Endothelial cell of umbilical vein (primary cell): ENCODE data around the gene CLIP4. TPM values are rescaled to one million over a fixed set of nuclear protein-coding genes. Genes with fewer than 3 reads are reported as not detected.

Experiments
- BruUV-seq: library from RNA; stranded (reverse); fragments of 400-500 nt; replicated peaks from 2 replicates; lab custom pipeline; 2021; lab: Mats Ljungman, UMichigan
- CTCF ChIA-PET: fragments of 300-600, 350-600 bp; sonication (Branson Sonifier 250); formaldehyde crosslinking; loops from one replicate; lab custom pipeline; 2021; ENCODE audit warnings: antibody characterized with exemption, inconsistent platforms; lab: Charles Lee
- POLR2A ChIA-PET: fragments of 300-600, 350-600 bp; sonication (Branson Sonifier 250); formaldehyde crosslinking; loops from one replicate; lab custom pipeline; 2021; ENCODE audit warnings: antibody characterized with exemption, inconsistent platforms; lab: Charles Lee
- DNase-seq: peaks from one replicate; pipeline ENCODE4 v3.0.0-alpha.2; 2011; ENCODE audit warnings: low read depth, low spot score
- FAIRE-seq: peaks from 2 replicates; lab custom pipeline; 2011; peaks lifted over from hg19 to GRCh38; lab: Jason Lieb, UNC
- H2AFZ ChIP-seq: 2 replicates; pipeline ENCODE4 v1.6.0; 2012; ENCODE audit warnings: low read depth, low read length, control low read depth, inconsistent platforms
- H3K27ac ChIP-seq: 2 replicates; pipeline ENCODE4 v1.5.1; 2011; ENCODE audit warnings: low read depth, mild to moderate bottlenecking, control low read depth, low read length, moderate library complexity; ENCODE audit not compliant: insufficient read depth
- H3K27me3 ChIP-seq, 2 experiments: 2 replicates each; pipeline versions ENCODE4 v1.6.0 to v1.6.1; 2011; ENCODE audit warnings: low read length in 2 of 2, mixed read lengths in 1 of 2; ENCODE audit not compliant: control insufficient read depth in 2 of 2, insufficient read depth in 2 of 2
- H3K36me3 ChIP-seq, 2 experiments: 2 replicates in 1 of 2; 3 replicates in 1 of 2; pipeline ENCODE4 v1.5.1; 2011; ENCODE audit warnings: low read length in 2 of 2, mild to moderate bottlenecking in 1 of 2, moderate library complexity in 1 of 2; ENCODE audit not compliant: control insufficient read depth in 2 of 2, insufficient read depth in 2 of 2; ENCODE audit errors: extremely low read depth in 1 of 2
- H3K4me1 ChIP-seq: 3 replicates; pipeline ENCODE4 v1.5.1; 2011; ENCODE audit warnings: mild to moderate bottlenecking, low read length; ENCODE audit not compliant: control insufficient read depth, insufficient read depth; ENCODE audit errors: extremely low read depth
- H3K4me2 ChIP-seq: 2 replicates; pipeline ENCODE4 v1.6.1; 2011; ENCODE audit warnings: low read length, control low read depth, mixed read lengths; ENCODE audit not compliant: insufficient read depth
- H3K4me3 ChIP-seq, 3 experiments: fragments of 200-600 bp in 1 of 3; sonication (generic), shearing (Covaris generic) in 1 of 3; replicated peaks in 1 of 3; 2 replicates each; pipeline ENCODE4 v1.5.1; 2011 to 2016; ENCODE audit warnings: control low read depth in 3 of 3, low read length in 3 of 3, mild to moderate bottlenecking in 2 of 3, inconsistent platforms in 1 of 3, low read depth in 1 of 3, moderate library complexity in 1 of 3; ENCODE audit not compliant: insufficient read depth in 1 of 3
- H3K79me2 ChIP-seq: 2 replicates; pipeline ENCODE4 v1.6.0; 2012; ENCODE audit warnings: low read length, inconsistent platforms; ENCODE audit not compliant: control insufficient read depth, insufficient read depth
- H3K9ac ChIP-seq: replicated peaks from 2 replicates; pipeline ENCODE3; 2011; ENCODE audit warnings: low read length, control low read depth; ENCODE audit not compliant: insufficient read depth; ENCODE audit errors: extremely low read depth
- H3K9me1 ChIP-seq: replicated peaks from 3 replicates; pipeline ENCODE4 v1.6.0; 2011; ENCODE audit warnings: mild to moderate bottlenecking, low read length; ENCODE audit not compliant: control insufficient read depth, insufficient read depth; ENCODE audit errors: extremely low read depth
- H3K9me3 ChIP-seq: replicated peaks from 2 replicates; pipeline ENCODE4 v1.5.1; 2012; ENCODE audit warnings: low read length, inconsistent platforms; ENCODE audit not compliant: control insufficient read depth, insufficient read depth
- H4K20me1 ChIP-seq: replicated peaks from 2 replicates; pipeline ENCODE3; 2011; ENCODE audit warnings: mild to moderate bottlenecking, low read length; ENCODE audit not compliant: control insufficient read depth, insufficient read depth; ENCODE audit errors: extremely low read depth
- CTCF ChIP-seq, 2 donors: IDR thresholded peaks; 1 replicate in 1 of 2; 2 replicates in 1 of 2; pipeline ENCODE4 v1.5.1; 2011; ENCODE audit warnings: low read length in 2 of 2, mild to moderate bottlenecking in 2 of 2, moderate library complexity in 2 of 2, control low read depth in 1 of 2, inconsistent platforms in 1 of 2, low read depth in 1 of 2; ENCODE audit not compliant: insufficient read depth in 1 of 2; ENCODE audit errors: extremely low read depth in 1 of 2
- EZH2 ChIP-seq: IDR thresholded peaks from 2 replicates; pipeline ENCODE4 v1.6.1; 2012; ENCODE audit warnings: borderline replicate concordance, low read depth, mild to moderate bottlenecking, moderate library complexity, low read length, inconsistent platforms; ENCODE audit not compliant: severe bottlenecking
- FOS ChIP-seq: IDR thresholded peaks from 2 replicates; pipeline ENCODE4 v1.6.1; 2011; ENCODE audit warnings: mild to moderate bottlenecking, low read length, moderate library complexity, borderline replicate concordance; ENCODE audit not compliant: insufficient read depth
- GATA2 ChIP-seq: IDR thresholded peaks from 2 replicates; pipeline ENCODE4 v1.7.0; 2011; ENCODE audit warnings: low read depth, mild to moderate bottlenecking, moderate library complexity, mixed read lengths, low read length; ENCODE audit not compliant: insufficient read length, insufficient read depth
- JUN ChIP-seq: IDR thresholded peaks from 2 replicates; pipeline ENCODE4 v1.6.1; 2011; ENCODE audit warnings: borderline replicate concordance, low read depth; ENCODE audit not compliant: insufficient read length, insufficient read depth
- MAX ChIP-seq: IDR thresholded peaks from 2 replicates; pipeline ENCODE4 v1.6.1; 2011; ENCODE audit not compliant: insufficient read depth, insufficient read length
- MYC ChIP-seq: IDR thresholded peaks from one replicate; pipeline ENCODE4 v1.6.1; 2011; ENCODE audit warnings: mild to moderate bottlenecking, low read depth, low read length
- POLR2A ChIP-seq: IDR thresholded peaks from 2 replicates; pipeline ENCODE4 v1.6.1; 2012; ENCODE audit warnings: low read depth, mild to moderate bottlenecking, control low read depth, low read length
- POLR2AphosphoS5 ChIP-seq: IDR thresholded peaks from 2 replicates; pipeline ENCODE4 v1.6.1; 2012; ENCODE audit warnings: low read depth, mild to moderate bottlenecking, control low read depth, low read length, moderate library complexity; ENCODE audit not compliant: insufficient read depth
- dilution Hi-C: fragments of 300-500 bp; cut with MboI; formaldehyde crosslinking; loops from one replicate; pipeline ENCODE4 v1.15.0; 2019; ENCODE audit warnings: low sequenced_read_pairs; ENCODE audit not compliant: extremely low pct_ligation_motif_present
- intact Hi-C: fragments of 100-400 bp; cut with micrococcal nuclease; formaldehyde crosslinking; loops from one replicate; pipeline ENCODE4 v1.10.0; 2022
- polyA plus RNA-seq, 4 experiments: library from polyadenylated mRNA; depleted of rRNA in 3 of 4; stranded (reverse) in 3 of 4; unstranded in 1 of 4; fragments of >200 nt; gene quantifications; 2 replicates each; pipeline versions ENCODE4 v1.2.1 to v1.2.3, GENCODE V29; 2011 to 2012; ENCODE audit warnings: missing spikeins in 1 of 4
- total RNA-seq: library from RNA; stranded (reverse); gene quantifications from 2 replicates; pipeline ENCODE4 v1.2.3, GENCODE V29; 2021

Gene CLIP4
- total and polyA plus RNA-seq, 2 donors (not counting 3 experiments of a cell fraction or from before 2014, with no cell fraction given) = 9.2 to 24.0 TPM

- Histone ChIP-seq H3K27me3 (no peaks in the 10 kb centered on the region), H2AFZ (no peak overlapping the region), H3K4me1 (no peaks in the 10 kb centered on the region), H3K9me1 (no peaks in the 10 kb centered on the region), H3K4me3 (no peak overlapping the region), H3K9me3 (no peaks in the 10 kb centered on the region), H3K36me3 (no peaks in the 10 kb centered on the region), H3K4me2 (no peak overlapping the region), H3K79me2 (no peaks in the 10 kb centered on the region), H3K27ac (no peak overlapping the region), H4K20me1 (no peaks in the 10 kb centered on the region), H3K9ac (no peak overlapping the region)
- FAIRE-seq = no peak
- intact Hi-C loops = no loop called here
- CTCF ChIA-PET = no interaction called here
- POLR2A ChIA-PET = no interaction called here
- TF ChIP-seq EZH2 = no peak
- no peak for TF ChIP-seq POLR2A
- no peak for TF ChIP-seq POLR2AphosphoS5
- no peak for TF ChIP-seq CTCF (IDR thresholded peaks at IDR 0.05; ENCODE audit: extremely low read depth in 1 of 2, insufficient read depth in 1 of 2, low read depth in 1 of 2, low read length in 2 of 2)
- TF ChIP-seq FOS = no peak
- TF ChIP-seq JUN = no peak
- no peak for TF ChIP-seq MYC
- no peak for TF ChIP-seq GATA2
- TF ChIP-seq MAX = no peak
- no peak for DNase-seq
- no TSS peak for BruUV-seq
- dilution Hi-C loops = no loop called here
These were observed 14.7 kb upstream of the CLIP4 start for GRCh38 chr2:29100564-29100963.
